ENCODE results near the gene PPFIA3.

The PPFIA3 gene

DNA sequence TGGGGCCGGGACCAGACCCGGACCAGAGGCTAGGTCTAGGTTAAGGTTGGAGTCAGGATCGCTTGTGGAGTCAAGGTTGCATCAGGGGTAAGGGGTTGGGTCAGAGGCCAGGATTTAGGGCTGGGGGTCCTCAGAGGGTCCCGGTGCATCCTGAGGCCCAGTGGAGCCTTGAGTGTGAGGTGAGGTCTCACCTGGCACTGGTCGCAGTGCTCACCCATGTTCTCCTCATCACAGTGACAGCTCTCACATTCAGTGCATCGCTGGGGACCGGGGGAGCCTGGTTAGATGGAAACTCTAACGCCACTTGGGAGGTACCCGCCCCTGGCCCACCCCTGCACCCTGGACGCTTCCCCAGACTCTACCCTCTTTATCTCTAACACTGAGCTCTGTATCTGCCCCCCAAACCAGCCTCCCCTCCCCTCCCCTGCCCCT, 32.8 kb downstream of the PPFIA3 start:
- DNase-seq (ENCODE audit: low read depth) = no peak
- H3K4me3 ChIP-seq (ENCODE audit: low read depth, low read length) = no peak overlapping the region
- TF ChIP-seq, protein P1, sequence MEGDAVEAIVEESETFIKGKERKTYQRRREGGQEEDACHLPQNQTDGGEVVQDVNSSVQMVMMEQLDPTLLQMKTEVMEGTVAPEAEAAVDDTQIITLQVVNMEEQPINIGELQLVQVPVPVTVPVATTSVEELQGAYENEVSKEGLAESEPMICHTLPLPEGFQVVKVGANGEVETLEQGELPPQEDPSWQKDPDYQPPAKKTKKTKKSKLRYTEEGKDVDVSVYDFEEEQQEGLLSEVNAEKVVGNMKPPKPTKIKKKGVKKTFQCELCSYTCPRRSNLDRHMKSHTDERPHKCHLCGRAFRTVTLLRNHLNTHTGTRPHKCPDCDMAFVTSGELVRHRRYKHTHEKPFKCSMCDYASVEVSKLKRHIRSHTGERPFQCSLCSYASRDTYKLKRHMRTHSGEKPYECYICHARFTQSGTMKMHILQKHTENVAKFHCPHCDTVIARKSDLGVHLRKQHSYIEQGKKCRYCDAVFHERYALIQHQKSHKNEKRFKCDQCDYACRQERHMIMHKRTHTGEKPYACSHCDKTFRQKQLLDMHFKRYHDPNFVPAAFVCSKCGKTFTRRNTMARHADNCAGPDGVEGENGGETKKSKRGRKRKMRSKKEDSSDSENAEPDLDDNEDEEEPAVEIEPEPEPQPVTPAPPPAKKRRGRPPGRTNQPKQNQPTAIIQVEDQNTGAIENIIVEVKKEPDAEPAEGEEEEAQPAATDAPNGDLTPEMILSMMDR (IDR thresholded peaks at IDR 0.05; ENCODE audit: low read depth, low read length, missing control alignments) = no peak

DNA sequence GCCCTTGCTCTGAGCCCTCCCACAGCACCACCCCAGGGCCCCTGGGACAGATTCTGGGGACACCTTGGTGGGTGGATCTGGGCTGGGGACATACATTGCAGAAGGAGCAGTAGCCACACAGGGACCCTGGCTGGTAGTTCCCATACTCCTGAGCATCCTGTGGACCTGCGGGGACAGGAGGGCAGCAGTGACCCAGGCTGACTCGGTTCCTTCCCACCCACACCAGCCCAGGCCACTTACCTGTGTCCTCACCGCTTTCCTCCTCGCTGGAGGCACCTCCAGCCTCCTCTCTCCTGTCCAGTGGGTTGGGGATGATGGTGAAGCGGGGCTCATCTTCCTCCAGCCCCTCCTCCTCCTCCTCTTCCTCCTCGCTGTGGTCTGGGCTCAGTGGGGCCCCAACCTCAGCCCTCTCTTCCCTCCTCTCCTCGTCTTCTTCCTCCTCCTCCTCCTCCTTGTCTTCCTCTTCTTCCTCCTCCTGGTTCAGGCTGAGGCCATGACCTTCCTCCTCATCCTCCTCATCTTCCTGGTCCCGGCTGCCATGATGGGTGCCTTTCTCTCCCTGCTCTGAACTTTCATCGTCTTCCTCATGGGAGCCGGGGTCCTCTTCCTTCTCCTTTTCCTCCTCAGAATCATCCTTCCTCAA, 33.9 kb downstream of the PPFIA3 start:
- TF ChIP-seq, protein P1 (IDR thresholded peaks at IDR 0.05; ENCODE audit: low read depth, low read length, missing control alignments) = no peak
- DNase-seq (ENCODE audit: low read depth) = no peak
- no peak overlapping the region for H3K4me3 ChIP-seq (ENCODE audit: low read depth, low read length)

DNA sequence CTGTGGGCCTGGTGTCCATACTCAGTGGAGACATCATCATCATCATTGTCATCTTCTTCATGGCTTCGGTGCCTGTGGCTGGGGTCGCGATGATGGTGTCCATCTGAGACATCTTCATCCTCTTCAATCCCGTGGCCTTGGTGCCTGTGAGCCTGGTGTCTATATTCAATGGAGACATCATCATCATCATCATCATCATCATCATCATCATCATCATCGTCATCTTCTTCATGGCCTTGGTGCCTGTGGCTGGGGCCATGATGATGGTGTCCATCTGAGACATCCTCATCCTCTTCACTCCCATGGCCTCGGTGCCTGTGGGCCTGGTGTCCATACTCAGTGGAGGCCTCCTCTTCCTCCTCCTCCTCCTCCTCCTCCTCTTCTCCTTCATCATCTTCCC, 34.9 kb downstream of the PPFIA3 start:
- TF ChIP-seq, protein P1 (IDR thresholded peaks at IDR 0.05; ENCODE audit: low read depth, low read length, missing control alignments) = no peak
- DNase-seq (ENCODE audit: low read depth) = no peak
- no peak overlapping the region for H3K4me3 ChIP-seq (ENCODE audit: low read depth, low read length)

DNA sequence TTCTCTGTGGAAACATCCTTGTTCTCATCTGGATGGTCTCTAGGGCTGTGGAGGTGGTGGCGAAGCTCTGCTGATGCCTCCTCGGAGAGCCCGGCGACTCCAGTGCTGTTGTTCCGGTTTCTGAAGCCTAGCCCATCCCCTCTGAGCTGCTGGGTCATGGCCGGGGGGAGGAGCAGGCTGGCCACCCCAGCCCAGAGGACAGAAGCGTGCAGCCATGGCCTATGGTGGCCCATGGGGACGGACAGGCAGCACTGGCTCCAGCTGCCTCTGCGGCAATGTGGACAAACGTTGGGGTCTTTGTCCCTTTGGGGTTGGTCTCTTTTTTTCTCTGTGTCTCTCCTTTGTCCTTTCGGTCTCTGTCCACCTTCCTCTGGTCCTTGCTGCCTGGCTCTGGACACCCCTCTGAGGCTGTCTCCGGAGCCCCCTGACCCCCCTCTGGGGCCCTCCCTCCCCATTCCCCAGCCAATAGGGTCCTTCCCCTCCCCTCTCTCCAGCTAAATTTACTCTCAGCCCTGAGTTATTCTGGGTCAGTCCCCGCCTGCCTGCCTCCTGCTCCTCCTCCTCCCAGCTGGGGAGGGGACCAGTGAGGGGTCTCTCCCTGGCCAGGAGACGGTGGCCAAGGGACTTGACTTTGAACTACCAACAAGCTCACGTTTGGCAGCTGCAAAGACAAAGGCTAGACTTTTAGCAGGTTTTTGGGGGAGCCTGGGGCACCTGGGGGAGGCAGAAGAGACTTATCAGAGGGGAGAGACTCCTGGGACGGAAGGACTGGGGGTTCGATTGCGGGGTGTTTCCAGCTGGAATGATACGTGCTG, 35.9 kb downstream of the PPFIA3 start, which contains the start of gene HRC:
TSS of gene HRC (minus strand) at position 392 of the 815 bp plus-strand sequence. CDS start at position 233, 159 bp downstream.
- TF ChIP-seq, protein P1 (IDR thresholded peaks at IDR 0.05; ENCODE audit: low read depth, low read length, missing control alignments) = no peak
- DNase-seq (ENCODE audit: low read depth) = no peak
- no peak within 1 kb of the TSS for H3K4me3 ChIP-seq (ENCODE audit: low read depth, low read length)

DNA sequence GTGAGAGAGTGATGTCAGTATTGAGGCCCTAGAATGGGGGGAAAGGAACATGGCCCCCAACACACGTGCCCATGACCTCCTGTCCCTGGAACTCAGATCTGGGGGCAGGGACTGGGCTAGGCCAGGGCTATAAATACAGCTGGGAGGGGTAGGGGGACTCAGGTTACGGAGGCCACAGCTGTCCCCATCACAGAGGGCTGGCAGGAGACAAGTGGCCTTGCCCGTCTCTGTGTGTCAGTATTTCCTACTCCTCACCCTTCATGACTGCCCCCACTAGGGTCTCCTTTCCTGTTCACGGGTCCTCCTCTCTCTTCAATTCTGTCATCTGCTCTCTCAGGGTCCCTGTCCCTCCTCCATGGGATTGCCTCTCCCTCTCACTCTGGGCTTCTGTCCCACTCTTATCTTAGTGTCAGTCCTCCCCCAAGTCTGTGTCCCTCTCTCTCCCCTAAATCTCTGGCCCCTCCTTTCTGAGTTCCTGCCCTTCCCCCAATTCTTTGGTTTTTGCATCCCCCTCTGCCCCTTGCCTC, 36.5 kb downstream of the PPFIA3 start:
- no peak overlapping the region for H3K4me3 ChIP-seq (ENCODE audit: low read depth, low read length)
- TF ChIP-seq, protein P1 (IDR thresholded peaks at IDR 0.05; ENCODE audit: low read depth, low read length, missing control alignments) = no peak
- DNase-seq (ENCODE audit: low read depth) = no peak

DNA sequence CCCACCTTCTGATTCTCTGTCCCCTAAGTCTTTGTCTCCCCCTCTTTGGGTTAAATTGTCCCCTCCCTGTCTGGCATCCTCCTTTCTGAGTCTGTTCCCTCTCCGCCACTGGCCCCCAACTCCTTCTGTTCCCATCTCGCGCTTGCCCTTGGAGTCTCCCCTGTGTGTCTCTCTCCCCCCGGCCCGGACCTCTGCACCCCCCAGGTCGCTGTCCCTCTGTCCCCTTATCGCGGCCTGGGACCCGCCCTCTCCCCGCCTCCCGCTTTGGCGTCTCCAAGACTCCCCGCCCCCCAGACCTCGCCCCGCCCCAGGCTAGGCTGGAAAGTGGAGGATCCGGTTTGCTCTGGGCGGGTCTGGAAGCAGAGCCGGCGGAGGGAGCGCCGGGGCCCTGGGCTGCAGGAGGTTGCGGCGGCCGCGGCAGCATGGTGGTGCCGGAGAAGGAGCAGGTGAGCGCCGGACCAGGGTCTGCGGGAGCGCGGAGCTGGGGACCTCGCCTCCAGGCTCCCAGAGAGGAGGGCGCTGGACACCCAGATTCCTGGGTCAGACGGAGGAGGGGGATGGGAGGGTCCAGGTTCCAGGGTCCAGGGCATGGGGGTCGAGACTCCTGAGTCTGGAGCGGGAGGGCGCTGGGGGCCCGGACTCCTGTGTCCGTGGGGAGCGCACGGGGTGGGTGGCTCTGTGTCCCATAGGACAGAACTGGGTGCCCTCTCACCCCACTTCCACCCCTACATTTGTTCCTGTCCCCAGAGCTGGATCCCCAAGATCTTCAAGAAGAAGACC, 38.3 kb downstream of the PPFIA3 start, which contains the start of gene TRPM4:
TSS of gene TRPM4 (plus strand) at position 348 of the 780 bp plus-strand sequence. CDS start at position 423, 75 bp downstream.
- TF ChIP-seq, protein P1 (IDR thresholded peaks at IDR 0.05; ENCODE audit: low read depth, low read length, missing control alignments) = no peak
- DNase-seq (ENCODE audit: low read depth) = no peak
- no peak within 1 kb of the TSS for H3K4me3 ChIP-seq (ENCODE audit: low read depth, low read length)

Data from GM12864 (cell line).